CD4-positive, alpha-beta T cell treated with Interleukin-2 at 100 ng/mL for 4 hours (primary cell): ENCODE data around the gene SRC.

Experiments used
- DNase-seq: peaks from one replicate; pipeline ENCODE4 v3.0.0-alpha.2; 2020; ENCODE audit warnings: low spot score

Gene SRC

DNA sequence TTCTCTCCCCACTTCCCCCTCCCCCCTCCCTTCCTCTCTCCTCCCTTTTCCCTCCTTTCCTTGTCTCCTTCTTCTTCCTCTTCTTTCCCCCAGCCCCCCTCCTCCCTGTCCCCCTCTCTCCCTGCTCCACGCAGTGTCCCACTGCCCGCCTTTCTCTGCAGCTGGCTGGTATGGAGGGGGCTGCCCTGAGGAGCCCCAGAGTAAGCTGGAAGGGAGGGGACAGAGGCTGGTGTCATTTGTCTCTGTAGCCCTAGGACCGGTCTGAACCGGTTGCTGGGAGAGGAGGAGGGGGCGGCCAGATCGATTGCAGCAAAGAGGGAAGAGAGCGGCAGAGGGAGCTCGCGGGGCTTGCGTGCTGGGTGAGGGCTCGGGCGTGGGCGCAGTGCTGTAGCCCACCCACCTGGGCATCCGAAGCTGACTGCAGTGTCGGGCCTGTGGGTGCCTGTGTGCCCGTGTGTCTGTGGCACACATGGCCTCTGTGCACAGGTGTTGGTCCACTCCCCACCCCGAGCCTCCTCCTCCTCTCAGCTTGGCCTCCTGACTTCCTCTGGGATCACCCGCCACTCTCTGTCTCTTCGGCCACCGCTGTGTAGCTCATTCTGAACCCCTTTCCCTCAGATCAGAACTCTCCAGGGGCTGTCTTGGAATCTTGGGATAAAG, 50.6 kb downstream of the SRC start:
- DNase-seq: no peak

- DNase-seq: no peak
Measured at GRCh38 chr20:37397076-37397953, 51.4 kb downstream of the SRC start.

GRCh38 chr20:37397954-37398749, 52.2 kb downstream of the SRC start:
- DNase-seq: no peak

DNA sequence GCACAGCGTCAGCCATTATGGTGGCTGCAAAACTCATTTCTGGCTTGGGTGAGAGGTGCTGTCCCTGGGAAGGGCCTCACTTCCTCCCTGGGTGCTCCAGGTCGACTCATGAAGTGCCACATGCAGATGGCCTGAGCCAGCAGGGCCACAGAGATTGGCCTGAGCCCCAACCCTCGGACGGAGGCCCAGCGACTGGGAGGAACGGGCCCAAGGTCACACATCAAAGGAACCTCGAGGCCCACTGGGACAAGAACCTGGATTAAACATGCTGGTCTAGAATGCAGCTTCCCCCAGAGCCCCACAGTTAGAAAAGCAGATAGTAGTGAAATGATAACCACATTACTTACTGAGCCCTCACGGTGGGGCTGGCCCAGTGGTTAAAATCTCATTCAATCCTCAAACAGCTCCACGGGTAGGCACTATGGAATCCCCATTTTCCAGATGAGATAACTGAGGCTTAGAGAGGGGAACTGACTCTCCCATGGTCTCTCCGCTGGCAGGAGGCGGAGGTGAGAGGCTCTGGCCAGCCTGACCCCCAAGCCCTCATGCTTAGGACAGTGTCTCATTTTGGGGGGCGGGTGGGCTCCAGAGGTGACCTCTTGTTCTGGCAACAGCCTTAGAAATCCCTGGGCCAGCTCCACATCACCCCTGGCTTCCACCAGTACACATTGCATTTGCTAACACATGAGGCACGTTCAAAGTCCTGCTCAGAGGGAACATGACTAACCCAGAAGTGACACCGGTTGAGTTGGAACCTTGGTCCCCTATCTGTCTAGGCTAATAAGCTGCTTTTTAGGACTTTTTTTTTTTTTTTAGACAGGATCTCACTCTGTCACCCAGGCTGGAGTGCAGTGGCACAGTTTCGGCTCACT, 53.0 kb downstream of the SRC start:
- DNase-seq: no peak

DNA sequence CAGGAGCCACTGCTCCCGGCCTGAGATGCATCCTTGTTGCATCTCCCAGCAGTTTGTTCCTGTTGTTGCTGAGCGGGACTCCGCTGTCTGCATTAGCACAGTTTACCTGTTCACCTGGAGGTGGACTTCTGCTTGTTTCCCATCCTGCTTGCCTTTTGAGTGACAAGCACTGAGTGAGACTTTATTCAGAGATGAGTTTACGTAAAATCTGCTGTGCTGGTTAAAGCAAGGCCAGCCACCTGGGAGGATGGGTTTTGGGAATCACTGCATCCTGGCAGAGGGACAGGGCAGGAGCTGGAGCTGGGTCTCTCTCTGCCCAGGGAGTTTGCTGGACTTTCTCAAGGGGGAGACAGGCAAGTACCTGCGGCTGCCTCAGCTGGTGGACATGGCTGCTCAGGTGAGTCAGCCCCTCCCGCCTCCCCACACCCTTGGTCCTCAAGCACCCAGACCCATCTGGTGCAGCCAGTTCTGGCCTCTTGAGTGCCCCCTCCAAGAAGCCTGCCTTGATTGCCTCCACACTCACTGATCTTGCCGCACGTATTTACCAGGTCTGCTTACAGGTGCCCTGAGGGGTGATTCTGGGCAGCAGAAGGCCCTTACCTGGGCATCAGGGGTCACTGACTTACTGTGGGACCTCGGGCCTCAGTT, 55.5 kb downstream of the SRC start:
- no peak for DNase-seq

GRCh38 chr20:37401930-37402675, 56.2 kb downstream of the SRC start:
- DNase-seq: no peak

- DNase-seq: no peak
Measured at GRCh38 chr20:37403107-37404033, 57.4 kb downstream of the SRC start.

- no peak for DNase-seq
Measured at GRCh38 chr20:37404461-37404890, 58.5 kb downstream of the SRC start.

GRCh38 chr20:37405351-37405897, 59.5 kb downstream of the SRC start:
- no peak for DNase-seq

- peak; percentile 8 for DNase-seq
Measured at GRCh38 chr20:37406010-37406998, 60.4 kb downstream of the SRC start.

DNA sequence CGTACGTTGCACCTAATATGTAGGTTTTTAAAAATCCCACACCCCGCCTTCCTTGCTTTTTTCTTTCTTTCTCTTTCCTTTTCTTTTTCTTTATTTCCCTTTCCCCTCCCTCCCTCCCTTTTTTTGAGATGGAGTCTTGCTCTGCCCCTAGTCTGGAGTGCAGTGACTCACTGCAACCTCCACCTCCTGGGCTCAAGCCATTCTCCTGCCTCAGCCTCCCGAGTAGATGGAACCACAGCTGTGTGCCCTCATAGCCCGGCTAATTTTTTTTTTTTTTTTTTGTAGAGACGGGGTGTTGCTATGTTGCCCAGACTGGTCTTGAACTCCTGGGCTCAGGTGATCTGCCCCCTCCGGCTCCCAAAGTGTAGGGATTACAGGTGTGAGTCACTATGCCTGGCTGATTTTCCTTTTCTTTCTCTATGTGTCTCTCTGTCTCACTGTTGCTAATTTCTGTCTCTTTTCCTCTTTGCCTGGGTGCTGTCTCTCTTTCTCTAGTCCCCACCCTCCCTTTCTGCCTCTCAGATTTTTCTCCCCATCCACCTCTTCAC, 61.2 kb downstream of the SRC start:
- DNase-seq: no peak

- DNase-seq: no peak
Measured at GRCh38 chr20:37407573-37408002, 61.6 kb downstream of the SRC start.

GRCh38 chr20:37408302-37409193, 62.6 kb downstream of the SRC start:
- DNase-seq: no peak

GRCh38 chr20:37411408-37412219, 65.7 kb downstream of the SRC start:
- DNase-seq: peak; percentile 10

DNA sequence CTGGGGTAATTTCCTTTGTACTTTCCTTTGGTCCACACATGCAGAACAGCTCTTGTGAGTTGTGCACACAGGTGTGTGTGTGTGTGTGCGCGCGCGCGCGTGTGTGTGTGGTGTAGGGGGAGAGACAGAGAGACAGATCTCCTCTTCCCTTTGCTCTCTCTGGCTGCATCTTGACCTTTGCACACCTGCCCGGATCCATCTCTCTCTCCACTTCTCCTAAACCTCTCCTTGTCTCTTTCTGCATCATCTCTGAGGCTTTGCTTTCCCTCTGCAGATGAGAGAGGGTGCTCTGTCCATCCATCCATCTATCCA, 67.0 kb downstream of the SRC start:
- no peak for DNase-seq

DNA sequence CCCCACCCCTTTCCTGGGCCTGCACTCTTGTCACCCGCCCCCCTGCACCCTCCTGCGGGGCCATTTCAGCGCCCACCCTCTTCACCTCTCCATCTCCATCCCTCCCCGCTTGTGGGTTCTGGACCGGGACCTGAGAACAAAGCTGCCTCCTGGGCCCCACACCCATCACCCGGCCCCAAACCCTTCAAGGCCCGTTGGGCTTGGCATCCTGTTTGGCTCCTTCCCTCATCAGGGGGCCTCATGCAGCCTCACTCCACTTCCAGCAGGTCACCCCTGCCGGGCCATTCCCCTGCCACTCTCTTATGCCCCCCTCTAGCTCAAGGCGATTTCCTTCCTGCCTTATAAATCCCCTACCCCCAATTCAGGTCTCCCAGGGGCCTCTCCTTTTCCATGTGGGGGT, 67.4 kb downstream of the SRC start:
- DNase-seq: no peak
